ENCODE results near the gene GNE. TPM values are rescaled to one million over a fixed set of nuclear protein-coding genes. Genes with fewer than 3 reads are reported as not detected.

The GNE gene
- total and polyA plus RNA-seq, 2 of the 8 experiments (the other 6 are each of a cell fraction or from before 2014, with no cell fraction given), result 5.1 to 11.1 TPM

- 89% methylated on average over 3 of the region's 3 CpGs; no CpG with 5 or more reads in 1 of the 2 experiments for WGBS, 2 experiments (ENCODE audit: extremely low coverage in 1 of 2, insufficient coverage in 1 of 2, insufficient read length in 1 of 2, insufficient replicate concordance in 2 of 2, low coverage in 1 of 2, low lambda C conversion rate in 2 of 2, missing lambda C conversion rate in 1 of 2)
- Histone ChIP-seq H3K27ac (ENCODE audit: low read depth, low read length) (no peak overlapping the region), H4K5ac (ENCODE audit: insufficient read length, low read depth, low read length) (no peak overlapping the region), H3K27me3 (replicated peaks in 1 of 4; ENCODE audit: control insufficient read depth in 3 of 4, extremely low read depth in 1 of 4, insufficient read depth in 3 of 4, low read length in 3 of 4) (no peaks in the 10 kb centered on the region), H4K91ac (replicated peaks; ENCODE audit: insufficient read length, low read length) (no peak overlapping the region), H2BK15ac (ENCODE audit: low read length) (no peak overlapping the region), H3K79me2 (ENCODE audit: control insufficient read depth in 1 of 2, insufficient read depth in 2 of 2, low read length in 2 of 2) (no peaks in the 10 kb centered on the region), H3K23ac (ENCODE audit: insufficient read length) (no peak overlapping the region), H2BK20ac (ENCODE audit: low read length) (no peak overlapping the region), H3K4me3 (ENCODE audit: extremely low read depth in 1 of 4, insufficient read depth in 2 of 4, low read depth in 3 of 4, low read length in 4 of 4) (no peak overlapping the region), H3K9ac (replicated peaks in 1 of 4; ENCODE audit: extremely low read depth in 1 of 4, low read depth in 3 of 4, low read length in 3 of 4) (no peak overlapping the region), H3K9me3 (ENCODE audit: insufficient read depth in 2 of 2, low read depth in 1 of 2, low read length in 1 of 2) (no peaks in the 10 kb centered on the region), H3K4me1 (replicated peaks in 1 of 4; ENCODE audit: control insufficient read depth in 3 of 4, insufficient read depth in 4 of 4, low read length in 3 of 4) (peaks cover 0 to 6% (median 2%) of the 10 kb centered on the region in 4 experiments; a peak in 4 of 7 replicates), H3K4ac (replicated peaks; ENCODE audit: insufficient read length, low read depth, low read length) (no peak overlapping the region), H2BK120ac (replicated peaks; ENCODE audit: low read depth, low read length) (no peak overlapping the region), H3K79me1 (ENCODE audit: low read depth, low read length) (no peaks in the 10 kb centered on the region), H3K14ac (ENCODE audit: insufficient read length) (no peak overlapping the region), H4K8ac (ENCODE audit: extremely low read depth, insufficient read depth, low read length) (no peak overlapping the region), H3K18ac (ENCODE audit: extremely low read depth, low read length) (no peak overlapping the region), H3K36me3 (ENCODE audit: control insufficient read depth in 2 of 4, insufficient read depth in 4 of 4, low read length in 3 of 4) (no peaks in the 10 kb centered on the region), H3K56ac (replicated peaks; ENCODE audit: insufficient read length, low read depth, low read length) (no peak overlapping the region), H3K4me2 (ENCODE audit: insufficient read depth in 1 of 2, low read depth in 2 of 2, low read length in 2 of 2) (no peak overlapping the region), H3K23me2 (ENCODE audit: low read depth, low read length) (no peaks in the 10 kb centered on the region), H2BK12ac (ENCODE audit: low read depth, low read length) (no peak overlapping the region), H2BK5ac (ENCODE audit: low read depth, low read length) (no peak overlapping the region), H4K20me1 (replicated peaks in 1 of 2; ENCODE audit: control insufficient read depth in 1 of 2, insufficient read depth in 2 of 2, low read length in 2 of 2) (no peaks in the 10 kb centered on the region), H2AK5ac (ENCODE audit: low read depth, low read length) (no peak overlapping the region), H2AFZ (ENCODE audit: low read length) (no peak overlapping the region)
- ChIA-PET POLR2A (ENCODE audit: partially characterized antibody) (interaction anchor here (1.5 kb wide), 1 partner anchor 30 kb away, joined by 3 read pairs; no protein-coding TSS in a partner anchor), CTCF (ENCODE audit: partially characterized antibody) (interaction anchor here (0.7 to 3.1 kb wide), 2 partner anchors 10 to 11 kb away, joined by 3 to 11 read pairs; no protein-coding TSS in a partner anchor)
- TF ChIP-seq BACH1 (IDR thresholded peaks at IDR 0.05; ENCODE audit: low read length) (no peak), CHD1 (IDR thresholded peaks at IDR 0.05; ENCODE audit: low read depth, low read length) (no peak), MAX (IDR thresholded peaks at IDR 0.05) (no peak)
- FAIRE-seq (no peak), DNase-seq (ENCODE audit: low read depth in 1 of 2, low spot score in 2 of 2) (no peak)
Observed at GRCh38 chr9:36289836-36290435, 31.7 kb upstream of the GNE start.

Measured in H1 (cell line).